ENCODE data around the gene PHF10.

PHF10 gene

GRCh38 chr6:169669889-169670288, 54.4 kb downstream of the PHF10 start:
- DNase-seq: no peak

- no peak for DNase-seq
Observed at GRCh38 chr6:169669147-169669546, 55.2 kb downstream of the PHF10 start.

GRCh38 chr6:169668203-169668847, 56.0 kb downstream of the PHF10 start:
- no peak for DNase-seq

DNA sequence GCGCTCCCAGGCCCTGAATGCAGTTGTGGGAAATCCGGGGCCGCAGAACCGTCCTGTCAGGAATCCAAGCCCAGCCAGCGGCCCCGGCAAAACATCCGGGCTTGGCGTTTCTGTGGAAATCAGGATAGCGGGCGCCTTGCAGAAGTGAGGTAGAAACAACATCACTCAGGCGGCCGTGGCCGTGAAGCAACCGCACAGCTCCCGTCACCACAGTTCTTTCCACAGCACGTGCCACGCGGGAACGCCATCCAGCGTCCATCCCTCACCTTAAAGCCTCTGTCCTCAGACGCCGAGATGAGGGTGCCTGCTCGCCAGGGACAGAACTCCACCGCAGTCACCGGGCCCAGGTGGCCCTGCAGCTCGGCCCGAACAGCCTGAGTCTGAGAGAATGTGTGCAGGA, 56.6 kb downstream of the PHF10 start:
- DNase-seq: no peak

GRCh38 chr6:169666441-169666840, 57.9 kb downstream of the PHF10 start:
- no peak for DNase-seq

DNA sequence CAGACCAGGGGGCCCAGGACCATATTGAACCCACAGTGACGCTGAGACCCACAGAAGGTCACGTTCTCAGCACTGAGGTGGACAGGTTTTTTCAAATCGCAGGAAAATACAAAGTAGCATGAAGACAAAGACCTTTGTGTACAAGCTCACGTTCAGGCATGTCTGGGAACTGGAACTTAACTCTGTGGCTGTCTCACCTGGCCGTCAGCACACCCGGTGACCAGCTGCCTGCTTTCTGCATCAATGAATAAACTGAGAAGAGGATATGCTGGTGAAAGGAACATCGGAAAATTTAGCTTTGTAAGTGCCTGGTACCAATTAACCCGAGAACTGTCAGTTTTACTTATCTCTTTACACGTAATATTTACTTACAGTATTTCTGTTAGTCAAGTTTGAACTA, 59.0 kb downstream of the PHF10 start:
- no peak for DNase-seq

DNA sequence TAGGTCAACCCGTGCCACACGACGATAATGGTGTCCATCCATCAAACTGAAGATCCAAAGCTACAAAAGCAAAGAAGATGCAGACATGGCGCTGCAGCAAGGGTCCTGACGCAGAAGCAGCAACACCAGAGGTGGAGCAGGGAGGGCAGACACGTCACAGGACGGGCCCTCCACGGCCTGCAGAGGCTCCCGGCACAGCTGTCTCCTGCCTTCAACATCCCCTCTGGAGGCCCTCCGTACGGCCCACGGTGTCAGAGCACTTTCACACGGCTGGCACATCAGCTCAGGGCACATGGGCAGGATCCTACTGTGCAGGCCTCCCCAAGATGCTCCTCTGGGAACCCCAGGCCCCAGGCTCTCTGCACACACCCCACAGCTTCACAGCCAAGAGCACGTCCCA, 60.1 kb downstream of the PHF10 start:
- DNase-seq: no peak

DNA sequence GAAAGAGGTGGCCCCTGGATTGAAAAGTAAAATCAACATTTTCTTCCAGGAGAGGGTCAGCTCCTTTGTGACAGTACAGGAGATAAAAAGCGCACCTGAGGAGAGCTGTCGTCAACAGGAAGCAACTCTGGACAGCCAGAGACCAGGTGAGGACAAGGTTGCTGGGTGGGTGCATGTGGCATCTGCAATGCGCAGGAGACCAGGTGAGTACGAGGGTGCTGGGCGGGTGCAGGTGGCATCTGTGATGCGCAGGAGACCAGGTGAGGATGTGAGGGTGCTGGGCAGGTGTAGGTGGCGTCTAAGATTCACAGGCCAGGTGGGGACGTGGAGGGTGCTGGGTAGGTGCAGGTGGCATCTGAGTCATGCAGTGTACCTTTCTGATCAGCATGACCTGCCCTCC, 60.8 kb downstream of the PHF10 start:
- DNase-seq: no peak

- no peak for DNase-seq
Observed at GRCh38 chr6:169661391-169661756, 62.9 kb downstream of the PHF10 start.

- DNase-seq: no peak
Observed at GRCh38 chr6:169660751-169661390, 63.4 kb downstream of the PHF10 start.

DNA sequence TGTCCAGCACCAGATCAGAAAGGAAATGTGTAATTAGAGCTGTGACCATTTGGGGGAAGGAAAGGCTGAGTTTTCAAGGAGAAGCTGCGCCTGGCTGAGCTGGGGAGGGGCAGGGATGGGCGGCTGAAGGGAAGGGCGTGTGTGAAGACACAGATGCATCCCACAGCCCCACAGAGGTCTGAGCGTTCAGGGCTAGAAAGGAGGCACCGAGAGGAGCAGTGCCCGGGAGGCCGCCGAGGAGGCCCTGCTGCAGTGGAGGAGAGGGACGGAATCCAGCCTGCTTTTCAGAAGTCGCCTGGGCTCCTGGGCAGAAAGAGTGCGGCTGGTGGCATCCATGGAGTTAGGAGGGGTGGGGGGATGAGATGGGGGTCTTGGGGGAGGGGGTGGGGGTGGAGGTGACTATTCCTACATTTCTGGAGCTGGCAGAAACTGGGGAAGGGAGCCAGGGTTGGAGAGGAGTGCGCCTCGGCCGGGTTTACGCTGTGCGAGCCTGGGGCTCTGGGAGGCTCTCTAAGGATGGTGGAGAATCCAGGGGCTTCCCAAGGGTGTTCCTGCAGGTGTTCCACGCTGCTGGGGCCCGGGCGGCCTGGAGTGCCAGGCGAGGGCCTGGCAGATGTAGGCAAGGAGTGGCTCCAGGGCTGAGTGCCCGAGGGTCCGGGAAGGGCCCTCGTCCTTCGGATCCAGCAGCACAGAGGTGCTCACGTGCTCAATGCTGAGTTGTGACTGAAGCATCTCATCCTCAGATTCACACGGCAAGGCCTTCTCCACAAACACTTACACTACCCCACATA, 64.3 kb downstream of the PHF10 start:
- DNase-seq: no peak

GRCh38 chr6:169657284-169657610, 67.1 kb downstream of the PHF10 start:
- DNase-seq: no peak

DNA sequence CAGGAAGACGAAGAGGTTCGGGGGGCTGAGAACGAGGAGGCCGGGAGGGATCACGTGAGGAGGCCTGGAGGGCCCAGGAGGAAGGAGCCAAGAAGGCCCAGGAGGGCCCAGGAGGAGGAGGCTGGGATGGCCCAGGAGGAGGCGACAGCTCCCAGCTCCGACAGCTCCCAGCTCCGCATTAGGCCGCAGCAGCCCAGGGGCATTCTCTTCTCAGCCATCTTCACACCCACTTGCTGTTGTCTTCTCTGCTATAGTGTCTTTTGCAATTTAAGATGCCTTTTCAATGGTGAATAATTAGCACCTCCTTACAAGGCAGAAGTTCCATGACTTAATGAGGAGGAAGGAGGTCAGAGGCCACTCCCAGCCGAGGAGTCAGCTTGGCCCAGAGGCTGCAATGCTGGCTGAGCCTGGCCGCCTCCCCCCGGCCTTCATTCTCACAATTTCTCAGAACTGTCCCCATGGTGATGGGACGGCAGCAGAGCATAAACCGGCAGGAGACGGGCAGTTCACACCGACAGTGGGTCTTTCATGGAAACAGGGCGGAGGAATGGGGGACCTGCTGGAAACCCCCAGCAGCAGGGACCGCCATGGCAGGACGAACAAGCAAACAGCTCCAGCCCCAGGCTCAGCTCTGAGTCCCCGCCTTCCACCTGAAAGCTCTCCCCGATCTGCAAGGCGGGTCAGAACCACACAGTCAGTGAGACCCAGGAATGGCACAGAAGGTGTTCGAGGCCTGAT, 67.6 kb downstream of the PHF10 start:
- DNase-seq: no peak

DNA sequence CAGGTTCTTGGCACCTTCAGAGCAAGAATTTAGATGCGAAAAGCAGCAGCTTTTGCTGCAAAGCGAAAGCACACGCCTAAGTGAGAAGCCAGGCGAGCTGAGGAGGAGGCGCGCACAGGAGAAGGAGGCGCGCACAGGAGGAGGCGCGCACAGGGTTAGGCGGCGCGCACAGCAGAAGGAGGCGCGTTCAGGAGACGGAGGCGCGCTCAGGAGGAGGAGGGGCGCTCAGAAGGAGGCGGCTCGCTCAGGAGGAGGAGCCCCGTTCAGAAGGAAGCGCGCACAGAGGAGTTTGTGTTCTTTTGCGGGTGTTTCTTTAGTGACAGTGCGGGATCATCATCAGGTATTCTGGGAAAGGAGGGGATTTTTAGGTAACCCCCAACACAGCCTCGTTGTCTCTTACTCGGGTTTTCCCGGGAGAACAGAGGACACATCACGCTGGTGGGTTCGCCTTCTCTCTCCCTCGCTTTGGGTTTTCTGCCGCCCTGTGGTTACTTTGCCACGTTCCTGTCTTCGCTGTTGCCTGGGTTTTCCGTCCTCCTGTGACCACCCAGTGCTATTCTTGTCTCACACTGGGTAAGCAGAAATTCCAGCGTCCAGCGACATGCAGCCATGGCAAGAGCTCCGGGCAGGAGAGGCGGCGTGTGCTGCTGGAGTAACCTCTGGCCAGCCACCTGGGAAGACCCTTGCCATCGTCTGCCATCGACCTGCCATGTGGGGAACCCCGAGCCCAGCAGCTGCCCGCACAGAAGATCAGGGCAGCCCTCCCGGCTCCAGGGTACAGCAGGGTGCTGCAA, 69.5 kb downstream of the PHF10 start:
- DNase-seq: peak in 2 of 4 experiments; percentile 37 to 71
